HG02623 (cell line): ENCODE results near the gene KCNQ4.

Experiments
- ATAC-seq: cut with Tn5 transposase; IDR thresholded peaks from one replicate; pipeline ENCODE4 v1.9.1; 2021; ENCODE audit warnings: moderate library complexity; ENCODE audit not compliant: unreplicated experiment

KCNQ4 gene

GRCh38 chr1:40887652-40888051, 104.1 kb downstream of the KCNQ4 start:
- no peak for ATAC-seq
